GM19324 (cell line): Measurements from ENCODE around the gene F11R.
A peak's percentile ranks its signal among the peaks of the same experiment; 100 is the strongest.
"Not testable (repeated sequence)": the region's sequence is repeated elsewhere in the genome, so short reads cannot be mapped to it uniquely, and the experiment has no call there.

ENCODE experiments used
- ATAC-seq: cut with Tn5 transposase; IDR thresholded peaks from one replicate; pipeline ENCODE4 v1.9.1; 2021; ENCODE audit warnings: mild to moderate bottlenecking, moderate library complexity; ENCODE audit not compliant: unreplicated experiment, low FRiP score

Gene F11R

DNA sequence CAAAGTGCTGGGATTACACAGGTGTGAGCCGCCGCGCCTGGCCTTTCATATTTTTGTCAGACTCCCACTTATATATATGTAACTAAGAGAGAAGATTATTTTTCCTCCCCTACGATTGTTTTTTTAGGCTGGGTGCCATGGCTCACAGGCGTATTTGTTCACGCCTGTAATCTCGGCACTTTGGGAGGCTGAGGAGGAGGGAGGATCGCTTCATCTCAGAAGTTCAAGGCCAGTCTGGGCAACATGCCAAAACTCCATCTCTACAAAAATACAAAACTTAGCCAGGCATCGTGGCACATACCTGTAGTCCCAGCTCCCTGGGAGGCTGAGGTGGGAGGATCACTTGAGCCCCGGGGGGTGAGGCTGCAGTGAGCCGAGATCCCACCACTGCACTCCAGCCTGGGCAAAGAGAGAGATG is 42.4 kb downstream of the F11R start:
- no peak for ATAC-seq

DNA sequence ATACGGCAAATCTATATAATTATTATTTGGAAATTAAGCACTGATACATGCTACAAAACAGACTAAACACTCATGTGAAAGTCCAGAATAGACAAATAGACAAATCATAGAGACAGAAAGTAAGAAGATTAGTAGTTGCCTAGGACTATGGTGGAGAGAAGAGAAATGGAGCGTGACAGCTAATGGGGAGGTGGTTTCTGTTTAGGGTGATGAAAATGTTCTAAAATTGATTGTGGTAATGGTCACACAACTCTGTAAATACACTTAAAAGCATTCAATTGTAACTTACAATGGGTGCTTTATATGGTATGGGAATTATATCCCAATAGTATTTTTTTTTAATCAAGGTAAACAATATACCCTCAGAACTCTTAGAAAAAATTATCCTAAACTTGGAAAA is 45.9 kb downstream of the F11R start:
- no peak for ATAC-seq

DNA sequence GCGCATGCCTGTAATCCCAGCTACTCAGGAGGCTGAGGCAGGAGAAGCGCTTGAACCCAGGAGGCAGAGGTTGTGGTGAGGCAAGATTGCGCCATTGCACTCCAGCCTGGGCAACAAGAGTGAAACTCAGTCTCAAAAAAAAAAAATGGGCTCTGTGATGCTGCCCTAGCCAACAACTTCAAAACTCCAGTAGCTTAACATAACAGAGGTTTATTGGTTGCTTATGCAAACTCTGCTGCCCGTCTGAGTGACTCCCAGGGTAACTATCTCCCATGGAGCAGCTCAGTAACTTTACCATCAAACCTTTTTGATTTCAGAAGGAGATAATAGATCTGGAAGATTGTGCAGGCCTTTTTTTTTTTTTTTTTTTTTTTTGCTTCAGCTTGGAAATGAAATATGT is 47.5 kb downstream of the F11R start:
- ATAC-seq: no peak

DNA sequence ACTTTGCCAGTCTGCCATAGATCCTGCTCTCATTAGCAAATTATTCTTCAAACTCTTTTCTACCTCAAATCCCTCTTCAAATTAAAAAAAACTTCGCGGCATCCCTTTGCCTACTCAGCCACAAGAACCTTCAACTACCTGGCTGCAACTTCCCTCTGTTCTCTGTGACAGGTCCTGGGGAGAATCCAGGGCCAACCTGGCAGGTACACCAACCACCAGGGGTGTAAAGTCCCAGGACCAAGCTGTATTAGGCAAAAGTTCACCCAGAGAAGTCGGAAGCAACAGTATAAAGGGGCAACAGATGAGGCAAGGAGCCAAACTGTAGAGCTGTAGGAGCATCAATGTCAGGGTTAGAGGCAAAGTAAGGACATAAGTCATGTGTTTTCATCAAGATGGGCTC is 48.0 kb downstream of the F11R start:
- ATAC-seq: no peak

DNA sequence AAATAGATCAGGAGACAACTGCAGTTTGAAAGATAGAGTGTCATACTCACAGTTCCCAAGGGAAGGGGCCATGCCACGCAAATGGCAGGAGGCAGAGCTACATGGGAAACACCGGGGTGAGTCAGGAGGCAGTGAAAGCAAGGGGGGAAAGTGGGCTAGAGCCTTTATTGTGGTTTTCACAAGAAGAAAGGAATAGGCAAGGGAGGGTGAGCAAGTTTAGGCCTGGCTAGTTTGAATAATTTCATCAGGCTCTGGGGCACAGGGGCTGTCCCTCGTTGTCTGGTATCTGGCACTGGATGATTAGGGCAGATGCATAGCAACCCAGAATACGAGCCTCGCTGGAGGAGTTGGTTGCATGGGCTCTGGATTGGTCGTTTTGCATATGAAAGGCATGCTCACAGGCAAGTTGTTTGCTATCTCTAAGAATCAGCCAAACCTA is 49.3 kb downstream of the F11R start:
- ATAC-seq: no peak

DNA sequence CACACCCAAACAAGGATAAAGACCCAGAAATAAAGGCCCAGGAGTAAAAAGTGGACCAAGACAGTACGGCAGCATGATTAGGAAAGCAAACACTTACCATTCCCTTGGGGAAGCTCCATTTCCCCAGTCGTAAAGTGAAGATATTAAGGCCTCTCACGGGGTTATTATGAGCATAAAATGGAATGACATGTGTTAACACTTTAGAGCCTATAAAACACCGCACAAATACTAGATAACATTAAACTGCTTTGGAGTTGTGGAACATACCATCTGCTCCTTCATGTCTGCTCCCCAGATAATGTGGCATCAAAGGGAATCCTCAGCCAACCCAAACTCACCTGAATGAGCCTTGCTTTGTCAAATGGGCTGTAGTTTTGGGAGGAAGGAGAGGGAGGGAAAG is 57.4 kb downstream of the F11R start:
- ATAC-seq: no peak

DNA sequence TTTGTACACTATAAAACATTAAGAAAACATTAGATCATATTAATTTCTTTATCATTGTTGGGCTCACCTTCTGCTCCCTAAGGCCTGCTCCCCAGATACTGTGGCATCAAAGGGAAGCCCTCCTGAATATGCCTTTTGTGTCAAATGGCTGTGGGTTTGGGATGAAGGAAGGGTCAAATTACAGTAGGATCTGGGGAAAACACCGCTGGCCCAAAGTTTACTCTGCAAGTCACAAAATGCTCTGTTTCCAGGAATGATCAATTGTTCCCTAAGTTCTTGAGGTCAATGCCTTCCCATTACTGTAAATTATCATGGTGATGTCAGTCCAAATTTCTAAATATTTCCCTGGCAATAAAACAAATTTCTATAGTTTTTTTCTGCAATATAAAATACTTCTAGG is 59.5 kb downstream of the F11R start:
- no peak for ATAC-seq

DNA sequence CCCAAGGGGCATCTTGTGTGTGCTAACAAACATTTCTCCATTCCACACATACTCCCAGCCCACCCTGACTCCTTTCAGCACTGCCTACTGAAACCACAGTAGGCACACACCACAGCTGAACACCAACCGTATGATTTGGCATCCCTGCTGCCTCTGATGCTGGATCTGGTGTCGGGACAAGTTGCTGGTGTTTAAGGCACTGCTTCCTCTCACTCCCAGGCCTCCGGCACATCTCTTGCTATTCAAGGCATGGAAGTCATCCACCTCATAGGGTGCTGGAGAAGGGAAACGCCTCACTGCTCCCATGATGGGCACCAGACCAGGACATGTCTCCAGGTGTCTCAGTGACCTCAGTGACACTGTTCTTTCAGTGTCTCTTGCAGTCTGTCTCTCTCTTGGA is 64.0 kb downstream of the F11R start:
- ATAC-seq: no peak

DNA sequence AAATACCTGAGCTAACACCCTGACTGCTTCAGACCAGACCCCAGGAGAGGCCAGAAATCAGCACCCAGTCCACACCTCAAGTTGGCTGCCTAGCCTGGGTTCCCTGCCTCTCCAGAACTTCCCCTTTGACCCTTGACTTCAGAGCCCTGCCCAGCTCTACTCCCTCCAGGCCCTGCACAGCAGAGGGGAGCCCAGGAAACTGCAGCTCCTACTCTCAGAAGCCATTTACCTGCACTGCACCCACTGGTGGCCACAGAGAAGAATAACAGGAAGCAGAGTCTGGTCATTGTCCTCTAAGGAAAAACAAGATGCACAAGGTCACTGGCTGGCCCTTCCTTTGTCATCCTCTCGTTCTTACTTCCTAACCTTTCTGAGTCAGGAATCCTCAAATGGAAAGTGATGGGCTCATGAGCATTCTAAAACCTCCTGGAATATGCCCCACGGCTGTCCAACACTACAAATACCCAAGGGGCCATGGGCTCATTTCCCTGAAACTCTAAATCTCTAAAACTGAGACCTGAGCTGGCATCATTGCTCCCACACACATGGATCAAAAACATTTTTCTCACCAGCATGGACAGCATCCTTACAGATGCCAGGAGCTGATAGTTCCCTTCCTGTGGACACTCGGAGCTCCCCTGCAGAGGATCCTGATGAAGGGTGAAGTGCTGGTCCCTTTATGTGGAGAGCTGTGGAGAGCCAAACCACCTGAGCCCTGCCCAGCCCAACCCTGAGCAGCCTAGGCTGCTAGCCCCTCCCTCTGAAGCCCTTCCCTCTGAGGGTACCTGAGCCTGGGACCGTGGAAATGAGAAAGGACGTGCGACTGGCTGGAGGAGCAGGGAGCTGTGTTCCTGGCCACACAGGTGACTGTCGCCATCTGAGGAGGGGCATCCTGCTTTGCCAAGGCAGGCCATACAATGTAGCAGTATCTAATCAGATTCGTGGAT is 66.5 kb downstream of the F11R start, which contains the start of gene ITLN2:
TSS of gene ITLN2 (minus strand) at position 652 of the 947 bp plus-strand sequence. CDS start at position 584, 68 bp downstream.
- ATAC-seq: no peak

DNA sequence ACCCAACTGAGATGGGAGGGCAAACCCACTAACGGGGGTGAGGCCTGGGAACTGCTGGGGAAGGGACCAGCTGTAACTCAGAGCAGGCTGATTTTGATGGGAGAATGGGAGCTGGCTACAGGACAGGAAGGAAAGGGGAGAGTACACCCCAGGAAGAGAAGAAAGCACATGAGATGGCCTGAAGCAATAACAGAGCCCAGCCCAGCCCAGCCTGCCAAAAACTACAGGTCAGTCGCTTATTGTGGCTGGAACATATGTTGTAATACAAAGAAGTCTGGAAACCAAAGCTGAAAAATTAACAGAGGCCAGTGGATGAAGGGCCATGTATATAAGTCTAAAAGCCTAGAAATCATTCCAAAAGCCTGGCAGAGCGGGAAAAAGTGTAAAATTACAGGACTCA is 67.9 kb downstream of the F11R start:
- ATAC-seq: no peak

DNA sequence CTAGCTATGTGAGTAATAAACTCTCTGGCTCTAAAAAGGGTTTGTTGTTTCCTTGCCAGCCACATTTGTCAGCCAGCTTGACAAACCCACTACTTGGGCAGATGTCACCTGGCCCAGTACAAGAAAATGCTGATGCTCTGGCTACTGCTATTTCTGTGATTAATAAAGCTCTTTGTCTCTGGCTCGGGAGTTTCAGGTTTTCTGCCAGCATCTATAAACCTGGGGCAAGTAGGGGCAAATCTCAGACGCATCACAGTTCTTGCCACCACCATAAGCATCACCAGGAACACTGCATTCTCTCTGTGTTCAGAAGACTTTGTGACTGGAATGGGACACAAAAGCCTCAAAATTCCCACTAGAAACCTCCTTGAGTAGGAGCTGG is 68.8 kb downstream of the F11R start:
- no peak for ATAC-seq

DNA sequence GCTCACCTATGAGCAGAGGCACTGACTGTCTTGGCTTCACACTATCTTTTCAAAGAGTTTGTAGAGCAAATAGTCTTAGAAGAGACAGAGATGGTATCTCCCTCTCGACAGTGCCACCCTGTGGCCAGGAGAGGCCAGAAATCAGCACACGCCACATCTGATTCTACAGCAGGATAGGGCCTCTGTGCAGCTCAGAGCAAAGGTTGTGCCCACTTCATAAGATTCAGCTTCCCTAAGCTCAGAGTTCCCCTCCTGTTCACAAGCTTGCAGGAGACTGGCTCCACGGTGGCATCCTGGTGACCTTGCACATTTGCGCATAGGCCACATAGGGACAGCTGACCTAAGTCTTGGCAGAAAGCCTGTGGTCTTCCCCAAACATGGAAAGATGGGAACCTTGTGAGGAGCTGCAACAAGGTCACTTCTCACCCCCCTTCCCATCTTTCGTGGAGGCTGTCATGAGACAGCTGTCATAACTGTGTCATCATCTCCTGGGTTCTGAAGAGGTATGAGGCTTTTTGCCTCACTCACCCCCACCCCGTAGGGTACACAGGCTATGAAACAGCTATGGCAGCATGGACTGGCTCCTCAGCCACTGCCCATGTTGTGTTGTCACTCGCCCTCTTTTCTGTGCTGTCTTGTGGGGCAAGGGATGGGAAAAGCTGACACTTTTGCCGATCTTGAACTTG is 69.4 kb downstream of the F11R start:
- ATAC-seq: peak; percentile 57

DNA sequence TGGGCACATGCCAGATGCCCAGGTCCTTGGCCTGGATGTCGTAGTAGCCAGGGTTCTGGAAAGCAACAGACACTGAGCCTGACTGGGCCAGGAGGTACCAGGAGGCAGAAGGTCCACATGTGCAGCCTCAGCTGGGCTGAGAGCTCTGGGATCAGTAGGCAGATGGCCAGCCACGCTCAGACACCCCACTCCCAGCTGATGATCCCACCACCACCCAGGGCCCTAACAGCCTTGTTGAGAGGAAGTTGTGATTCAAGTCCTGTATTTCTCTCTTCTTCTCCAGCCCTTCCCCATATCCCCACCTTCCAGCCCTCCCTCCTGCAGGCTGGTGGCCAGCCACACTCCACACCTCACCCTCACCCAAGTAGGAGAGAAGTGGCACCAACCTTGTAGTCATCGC is 70.3 kb downstream of the F11R start:
- no peak for ATAC-seq

DNA sequence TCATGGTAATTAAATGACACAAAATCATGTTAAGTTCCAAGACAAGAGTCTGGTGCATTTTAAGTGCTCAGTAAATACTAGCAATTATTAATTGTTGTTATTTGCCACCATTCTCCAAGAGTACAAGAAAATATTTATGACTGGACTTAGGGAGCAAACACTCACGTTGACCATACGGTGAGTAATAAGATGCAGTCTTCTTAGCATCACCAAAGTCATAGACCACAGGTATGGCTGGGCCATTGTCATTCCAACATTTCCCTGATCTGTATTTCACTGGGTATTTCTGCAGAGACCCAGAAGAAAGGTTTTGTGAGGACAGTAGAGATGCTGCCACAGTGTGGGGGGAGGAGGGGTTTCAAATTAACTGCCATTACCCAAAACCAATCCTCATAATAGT is 71.1 kb downstream of the F11R start:
- no peak for ATAC-seq

DNA sequence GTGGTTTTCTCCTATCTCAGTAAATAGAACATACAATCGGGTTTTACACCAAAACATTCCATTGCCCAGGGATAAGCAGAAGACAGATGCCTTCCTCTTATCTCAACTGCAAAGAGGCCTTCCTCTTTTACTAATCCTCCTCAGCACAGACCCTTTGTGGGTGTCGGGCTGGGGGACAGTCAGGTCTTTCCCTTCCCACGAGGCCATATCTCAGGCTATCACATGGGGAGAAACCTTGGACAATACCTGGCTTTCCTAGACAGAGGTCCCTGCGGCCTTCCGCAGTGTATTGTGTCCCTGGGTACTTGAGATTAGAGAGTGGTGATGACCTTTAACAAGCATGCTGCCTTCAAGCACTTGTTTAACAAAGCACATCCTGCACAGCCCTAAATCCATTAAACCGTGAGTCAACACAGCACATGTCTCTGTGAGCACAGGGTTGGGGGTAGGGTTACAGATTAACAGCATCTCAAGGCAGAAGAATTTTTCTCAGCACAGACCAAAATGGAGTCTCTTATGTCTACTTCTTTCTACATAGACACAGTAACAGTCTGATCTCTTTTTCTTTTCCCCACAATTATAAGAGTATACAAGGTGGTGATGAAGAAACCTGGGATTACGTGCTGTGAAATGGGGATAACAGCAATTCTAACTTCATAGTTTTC is 71.6 kb downstream of the F11R start:
- not testable (repeated sequence) for ATAC-seq

DNA sequence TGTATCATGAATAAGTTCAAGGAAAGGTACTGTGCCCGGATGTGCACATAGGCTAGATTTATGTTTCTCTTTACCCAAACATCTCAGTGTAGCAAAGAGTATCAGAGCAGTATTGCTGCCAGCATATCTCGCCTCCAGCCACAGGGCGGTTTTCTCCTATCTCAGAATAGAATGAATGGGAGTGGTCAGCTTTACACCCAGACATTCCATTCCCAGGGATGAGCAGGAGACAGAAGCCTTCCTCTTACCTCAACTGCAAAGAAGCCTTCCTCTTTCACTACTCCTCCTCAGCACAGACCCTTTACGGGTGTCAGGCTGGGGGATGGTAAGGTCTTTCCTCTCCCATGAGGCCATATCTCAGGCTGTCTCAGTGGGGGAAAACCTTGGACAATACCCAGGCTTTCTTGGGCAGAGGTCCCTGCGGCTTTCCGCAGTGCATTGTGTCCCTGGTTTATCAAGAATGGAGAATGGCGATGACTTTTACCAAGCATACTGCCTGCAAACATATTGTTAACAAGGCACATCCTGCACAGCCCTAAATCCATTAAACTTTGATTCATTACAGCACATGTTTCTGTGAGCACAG is 73.7 kb downstream of the F11R start:
- ATAC-seq: not testable (repeated sequence)

DNA sequence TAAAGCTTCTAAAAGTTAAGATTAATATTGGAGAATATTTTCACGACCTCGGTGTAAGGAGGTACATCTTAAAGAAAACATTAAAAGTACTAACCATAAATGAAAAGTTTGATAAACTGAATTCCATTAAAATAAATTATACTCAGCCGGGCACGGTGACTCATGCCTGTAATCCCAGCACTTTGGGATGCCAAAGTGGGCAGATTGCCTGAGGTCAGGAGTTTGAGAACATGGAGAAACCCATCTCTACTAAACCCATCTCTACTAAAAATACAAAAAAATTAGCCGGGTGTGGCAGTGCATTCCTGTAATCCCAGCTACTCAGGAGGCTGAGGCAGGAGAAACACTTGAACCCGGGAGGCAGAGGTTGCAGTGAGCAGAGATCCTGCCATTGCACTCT is 75.1 kb downstream of the F11R start:
- ATAC-seq: not testable (repeated sequence)
